Hepatocyte (in vitro differentiated cells): ENCODE data around the gene EARS2.

ENCODE experiments used
- EZH2 ChIP-seq: fragments of 200-600 bp; sonication (generic); IDR thresholded peaks from 2 replicates; pipeline ENCODE4 v1.6.1; 2016; ENCODE audit warnings: antibody characterized with exemption, mild to moderate bottlenecking, borderline replicate concordance
- EZH2phosphoT487 ChIP-seq: fragments of 200-600 bp; sonication (generic); IDR thresholded peaks from one replicate; pipeline ENCODE4 v1.6.1; 2018; ENCODE audit warnings: antibody characterized with exemption, mild to moderate bottlenecking, low read depth, moderate library complexity; ENCODE audit not compliant: unreplicated experiment, severe bottlenecking
- TF ChIP-seq, protein P1 (sequence below): fragments of 200-600 bp; sonication (generic); IDR thresholded peaks from 2 replicates; pipeline ENCODE4 v1.5.1; 2016; ENCODE audit warnings: antibody characterized with exemption, mild to moderate bottlenecking; ENCODE audit not compliant: poor library complexity

DNA sequence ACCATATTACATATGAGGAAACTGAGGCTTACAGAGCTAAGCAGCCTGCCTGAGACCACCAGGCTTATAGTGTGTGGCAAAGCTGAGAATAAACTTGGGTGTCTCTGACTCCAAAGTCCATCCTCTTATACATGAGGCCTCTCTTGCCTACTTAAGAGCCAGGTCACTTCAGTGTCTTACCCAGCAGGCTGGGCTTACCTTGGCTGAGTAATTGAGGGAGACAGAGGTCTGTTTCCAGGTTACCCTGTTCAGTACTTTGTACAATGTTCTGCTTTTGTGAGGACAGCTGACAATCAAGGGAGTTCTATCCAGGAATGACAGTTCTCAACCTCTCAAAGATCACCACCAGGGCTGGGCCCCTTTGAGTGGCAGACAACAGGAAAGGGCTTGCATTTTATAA is 24.6 kb upstream of the EARS2 start:
- TF ChIP-seq, protein P1, sequence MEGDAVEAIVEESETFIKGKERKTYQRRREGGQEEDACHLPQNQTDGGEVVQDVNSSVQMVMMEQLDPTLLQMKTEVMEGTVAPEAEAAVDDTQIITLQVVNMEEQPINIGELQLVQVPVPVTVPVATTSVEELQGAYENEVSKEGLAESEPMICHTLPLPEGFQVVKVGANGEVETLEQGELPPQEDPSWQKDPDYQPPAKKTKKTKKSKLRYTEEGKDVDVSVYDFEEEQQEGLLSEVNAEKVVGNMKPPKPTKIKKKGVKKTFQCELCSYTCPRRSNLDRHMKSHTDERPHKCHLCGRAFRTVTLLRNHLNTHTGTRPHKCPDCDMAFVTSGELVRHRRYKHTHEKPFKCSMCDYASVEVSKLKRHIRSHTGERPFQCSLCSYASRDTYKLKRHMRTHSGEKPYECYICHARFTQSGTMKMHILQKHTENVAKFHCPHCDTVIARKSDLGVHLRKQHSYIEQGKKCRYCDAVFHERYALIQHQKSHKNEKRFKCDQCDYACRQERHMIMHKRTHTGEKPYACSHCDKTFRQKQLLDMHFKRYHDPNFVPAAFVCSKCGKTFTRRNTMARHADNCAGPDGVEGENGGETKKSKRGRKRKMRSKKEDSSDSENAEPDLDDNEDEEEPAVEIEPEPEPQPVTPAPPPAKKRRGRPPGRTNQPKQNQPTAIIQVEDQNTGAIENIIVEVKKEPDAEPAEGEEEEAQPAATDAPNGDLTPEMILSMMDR: no peak
- TF ChIP-seq EZH2: no peak
- TF ChIP-seq EZH2phosphoT487: no peak
